WI38 (cell line): ENCODE data around the gene NTRK2.

ENCODE experiments used
- H3K4me3 ChIP-seq: 2 replicates; pipeline ENCODE4 v1.5.1; 2011; ENCODE audit warnings: low read depth, mild to moderate bottlenecking, control low read depth, low read length
- CTCF ChIP-seq: IDR thresholded peaks from 2 replicates; pipeline ENCODE4 v1.5.1; 2012; ENCODE audit warnings: low read depth, mild to moderate bottlenecking, control low read depth, low read length

NTRK2 gene

DNA sequence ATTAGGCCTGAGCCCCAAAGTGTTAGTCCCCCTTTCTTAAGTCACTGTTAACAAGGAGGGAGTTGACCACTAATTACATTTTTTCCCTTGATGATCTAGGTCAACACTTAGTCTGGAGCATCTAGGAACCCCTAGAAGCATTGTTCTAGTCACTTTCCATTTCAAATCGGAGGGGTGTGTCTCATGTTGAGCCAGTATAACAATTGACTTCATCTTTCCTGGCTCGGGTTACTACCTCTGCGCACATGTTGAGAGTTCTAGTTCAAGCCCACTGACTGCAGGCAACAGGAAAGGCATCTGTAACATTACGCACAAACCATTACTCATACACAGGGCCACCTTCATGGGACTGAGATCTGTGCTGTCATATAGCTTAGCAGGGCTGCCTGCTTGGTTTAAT is 164.9 kb downstream of the NTRK2 start:
- H3K4me3 ChIP-seq, result no peak overlapping the region
- no peak for TF ChIP-seq CTCF

GRCh38 chr9:84835745-84836144 is 166.2 kb downstream of the NTRK2 start:
- no peak for TF ChIP-seq CTCF
- no peak overlapping the region for H3K4me3 ChIP-seq

- no peak for TF ChIP-seq CTCF
- no peak overlapping the region for H3K4me3 ChIP-seq
Measured at GRCh38 chr9:84838879-84839278, 169.3 kb downstream of the NTRK2 start.

DNA sequence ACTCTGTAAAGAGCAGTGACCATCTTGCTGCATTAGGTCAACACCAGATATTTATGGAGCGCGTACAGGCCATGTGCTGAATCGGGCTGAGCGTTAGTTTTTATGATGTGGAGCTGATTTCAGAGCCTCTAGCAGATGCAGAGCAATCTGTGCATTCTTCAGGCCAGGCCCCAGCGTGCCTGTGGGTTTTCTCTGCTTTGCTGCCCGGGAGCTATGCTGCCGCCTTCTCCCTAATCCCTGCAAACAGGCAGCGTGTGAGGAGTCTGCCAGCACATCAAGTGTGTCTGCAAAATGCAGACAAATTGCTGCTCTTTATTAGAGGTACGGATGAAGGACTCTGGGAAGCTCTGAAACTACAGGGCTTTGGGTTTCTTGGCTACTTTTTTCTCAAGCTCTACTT is 170.0 kb downstream of the NTRK2 start:
- TF ChIP-seq CTCF, result no peak

GRCh38 chr9:84841931-84842330 is 172.4 kb downstream of the NTRK2 start:
- no peak for TF ChIP-seq CTCF
- no peak overlapping the region for H3K4me3 ChIP-seq

More for the DNA sequence above, 170.0 kb downstream of the NTRK2 start:
- no peak overlapping the region for H3K4me3 ChIP-seq

DNA sequence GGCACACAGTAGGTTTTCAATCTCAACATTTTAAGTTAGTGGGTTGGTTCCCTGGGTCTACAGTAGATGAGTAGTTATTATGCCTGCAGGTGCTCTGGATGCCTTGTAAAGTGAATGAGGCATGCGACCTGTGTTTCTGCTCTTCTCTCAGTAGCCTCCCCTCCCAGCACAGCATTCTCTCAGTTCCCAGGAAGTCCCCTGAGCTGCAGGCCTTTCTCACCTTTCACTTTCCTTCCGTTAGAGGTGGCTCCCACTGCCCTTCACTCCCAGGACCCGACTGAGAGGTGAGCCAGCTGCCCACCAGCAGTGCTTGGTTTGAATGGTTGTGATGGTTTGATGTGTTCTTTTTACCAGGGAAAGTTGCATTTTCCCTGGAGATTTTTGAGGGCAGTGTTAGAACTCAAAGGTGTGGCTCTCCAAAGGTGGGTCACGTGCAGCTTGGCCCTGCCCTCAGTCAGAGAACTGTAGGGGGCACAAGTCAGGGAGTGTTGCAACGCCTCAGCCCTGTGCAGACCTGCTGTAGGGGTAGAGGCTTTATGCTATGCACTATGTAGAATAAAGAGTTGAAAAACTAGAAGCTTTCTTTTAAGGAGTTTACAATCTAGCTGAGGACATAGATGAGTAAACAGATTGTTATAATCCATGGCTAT is 173.8 kb downstream of the NTRK2 start:
- no peak for TF ChIP-seq CTCF
- H3K4me3 ChIP-seq, result no peak overlapping the region

DNA sequence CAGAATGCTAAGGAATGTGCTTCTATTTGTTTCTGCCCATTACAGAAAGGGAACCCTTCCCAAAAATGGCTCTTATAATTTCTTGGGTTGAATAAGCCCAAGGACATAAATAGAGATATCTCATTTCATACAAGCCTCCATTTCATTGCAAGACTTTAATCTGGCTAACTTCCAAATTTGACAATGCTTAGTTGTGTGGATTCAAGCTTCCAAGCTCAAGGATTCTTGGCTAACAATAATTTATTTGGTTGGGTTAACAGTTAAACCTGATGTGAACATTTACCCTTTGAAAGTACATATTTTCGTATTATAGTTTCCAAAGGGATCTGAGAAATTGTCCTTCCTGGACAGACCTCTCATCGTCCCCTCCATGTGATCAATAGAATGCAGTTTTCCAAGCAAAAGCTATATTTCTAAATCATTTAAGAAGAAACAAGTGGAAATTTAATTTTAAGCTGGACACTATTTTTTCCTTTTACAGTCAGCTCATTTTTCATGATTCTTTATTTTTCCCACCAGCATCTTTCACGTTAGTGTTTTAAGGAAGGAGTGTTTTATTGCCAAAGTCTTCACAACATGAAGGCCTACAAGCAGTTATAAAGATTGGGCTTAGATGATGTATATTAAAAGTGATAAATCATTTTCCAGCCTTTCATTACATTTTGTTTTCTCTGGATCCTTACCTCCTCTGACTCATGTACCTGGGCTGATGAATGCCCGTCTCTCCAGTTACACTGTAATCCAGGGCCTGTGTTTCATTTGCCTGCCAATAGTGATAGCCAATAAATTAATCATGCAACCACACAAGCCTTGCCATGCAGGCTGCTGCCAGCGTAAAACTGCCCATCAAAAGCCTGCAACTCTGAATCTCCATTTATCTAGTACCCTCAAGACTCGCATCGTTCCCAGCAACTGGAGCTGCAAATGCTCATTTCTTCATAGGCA is 176.7 kb downstream of the NTRK2 start:
- H3K4me3 ChIP-seq, result no peak overlapping the region
- TF ChIP-seq CTCF, result no peak
